ENCODE data around the gene TEC.

- TF ChIP-seq EZH2 (IDR thresholded peaks at IDR 0.05; ENCODE audit: low read length), result no peak
- TF ChIP-seq, protein P1, sequence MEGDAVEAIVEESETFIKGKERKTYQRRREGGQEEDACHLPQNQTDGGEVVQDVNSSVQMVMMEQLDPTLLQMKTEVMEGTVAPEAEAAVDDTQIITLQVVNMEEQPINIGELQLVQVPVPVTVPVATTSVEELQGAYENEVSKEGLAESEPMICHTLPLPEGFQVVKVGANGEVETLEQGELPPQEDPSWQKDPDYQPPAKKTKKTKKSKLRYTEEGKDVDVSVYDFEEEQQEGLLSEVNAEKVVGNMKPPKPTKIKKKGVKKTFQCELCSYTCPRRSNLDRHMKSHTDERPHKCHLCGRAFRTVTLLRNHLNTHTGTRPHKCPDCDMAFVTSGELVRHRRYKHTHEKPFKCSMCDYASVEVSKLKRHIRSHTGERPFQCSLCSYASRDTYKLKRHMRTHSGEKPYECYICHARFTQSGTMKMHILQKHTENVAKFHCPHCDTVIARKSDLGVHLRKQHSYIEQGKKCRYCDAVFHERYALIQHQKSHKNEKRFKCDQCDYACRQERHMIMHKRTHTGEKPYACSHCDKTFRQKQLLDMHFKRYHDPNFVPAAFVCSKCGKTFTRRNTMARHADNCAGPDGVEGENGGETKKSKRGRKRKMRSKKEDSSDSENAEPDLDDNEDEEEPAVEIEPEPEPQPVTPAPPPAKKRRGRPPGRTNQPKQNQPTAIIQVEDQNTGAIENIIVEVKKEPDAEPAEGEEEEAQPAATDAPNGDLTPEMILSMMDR (optimal IDR thresholded peaks at IDR 0.05 in 1 of 3, IDR thresholded peaks at IDR 0.05 in 1 of 3, conservative IDR thresholded peaks at IDR 0.05 in 1 of 3; ENCODE audit: extremely low read depth in 1 of 3, insufficient read depth in 2 of 3, low read length in 3 of 3), result no peak
Measured at GRCh38 chr4:48153791-48154550, 115.7 kb downstream of the TEC start.

All from keratinocyte (primary cell).